ENCODE measurements around the gene SLC6A17.

The SLC6A17 gene

GRCh38 chr1:110239441-110240430, 89.4 kb downstream of the SLC6A17 start:
- no peak for DNase-seq (ENCODE audit: low read depth in 2 of 2)

GRCh38 chr1:110240476-110241210, 90.3 kb downstream of the SLC6A17 start:
- no peak for DNase-seq (ENCODE audit: low read depth in 2 of 2)

DNA sequence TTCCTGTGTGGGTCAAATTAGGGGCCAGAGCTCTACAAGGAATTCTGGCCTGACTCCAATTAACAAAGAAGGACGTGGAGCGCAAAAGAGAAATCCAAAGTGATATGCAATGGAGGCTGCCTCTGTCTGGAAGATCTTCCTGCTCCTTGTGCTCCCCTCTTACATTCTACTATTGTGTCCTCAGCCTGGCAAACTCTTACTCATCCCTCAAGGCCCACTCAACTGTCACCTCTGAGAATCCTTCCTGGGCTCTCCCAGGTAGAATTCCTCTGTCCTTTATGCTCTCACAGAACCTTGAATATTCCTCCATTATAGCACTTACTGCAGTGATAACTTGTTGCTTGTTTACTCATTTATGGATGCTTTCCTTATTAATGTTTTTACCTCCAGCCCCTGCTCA, 91.2 kb downstream of the SLC6A17 start:
- DNase-seq (ENCODE audit: low read depth in 2 of 2) = no peak

DNA sequence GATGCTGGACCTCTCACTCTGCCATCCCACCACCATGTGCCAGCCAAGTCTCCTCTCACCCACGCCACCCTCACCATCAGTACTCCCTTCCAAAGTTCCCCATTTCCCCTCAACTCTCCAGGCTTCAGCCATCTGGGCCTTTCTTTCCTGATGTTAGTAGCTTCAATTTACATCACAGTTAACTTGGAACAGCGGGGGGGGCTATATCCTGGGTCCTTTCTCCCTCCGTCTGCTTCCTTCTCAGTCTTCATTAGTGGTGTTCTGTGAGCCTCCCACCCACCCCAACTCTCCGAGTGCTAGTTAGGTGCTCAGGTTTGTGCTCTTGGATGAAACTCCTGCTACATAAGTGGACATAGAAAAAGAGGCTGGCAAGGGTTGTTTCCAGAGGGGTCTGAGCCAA, 91.8 kb downstream of the SLC6A17 start:
- DNase-seq (ENCODE audit: low read depth in 2 of 2) = no peak

DNA sequence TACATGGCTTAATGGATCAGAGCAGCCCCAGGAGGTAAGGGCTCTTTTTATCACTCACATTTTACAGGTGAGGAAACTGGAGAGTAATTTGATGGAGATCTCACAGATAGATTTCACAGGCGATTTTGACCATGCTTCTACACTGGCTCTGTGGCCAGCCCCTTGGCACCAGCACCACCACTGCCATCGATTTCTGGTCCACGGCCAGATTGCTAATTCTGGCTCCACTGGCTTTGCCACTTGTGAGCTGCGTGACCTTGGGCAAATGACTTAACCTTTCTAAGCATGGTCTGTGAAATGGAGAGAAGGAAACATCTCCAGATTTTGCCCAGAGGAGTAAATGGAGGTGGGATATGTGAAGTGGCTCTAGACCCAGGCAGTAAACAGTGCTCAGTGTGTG, 92.4 kb downstream of the SLC6A17 start:
- DNase-seq (ENCODE audit: low read depth in 2 of 2) = no peak

- DNase-seq (ENCODE audit: low read depth in 2 of 2) = no peak
Observed at GRCh38 chr1:110243146-110243545, 92.9 kb downstream of the SLC6A17 start.

DNA sequence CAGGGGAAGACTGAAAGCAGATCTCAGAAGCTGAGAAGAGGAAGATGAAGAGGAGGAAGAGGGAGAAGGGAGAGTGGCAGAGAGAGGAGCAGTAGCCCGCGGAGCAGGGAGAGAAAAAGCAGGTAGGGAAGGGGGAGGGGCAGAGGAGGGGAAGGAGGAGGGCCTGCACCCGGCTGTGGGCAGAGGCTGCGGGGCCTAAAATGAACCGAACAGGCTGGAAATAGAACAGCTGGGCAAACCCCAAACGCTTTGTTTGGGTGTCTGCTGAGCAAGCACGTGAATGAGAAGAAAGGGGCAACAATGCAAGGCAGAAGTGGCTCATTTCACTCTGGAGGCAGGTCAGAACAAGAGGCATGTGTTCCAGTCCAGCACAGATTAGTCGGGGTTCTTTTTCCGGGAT, 93.3 kb downstream of the SLC6A17 start:
- no peak for DNase-seq (ENCODE audit: low read depth in 2 of 2)

GRCh38 chr1:110245876-110246620, 95.8 kb downstream of the SLC6A17 start:
- DNase-seq (ENCODE audit: low read depth in 2 of 2) = no peak

- DNase-seq (ENCODE audit: low read depth in 2 of 2) = no peak
Observed at GRCh38 chr1:110248746-110249145, 98.5 kb downstream of the SLC6A17 start.

DNA sequence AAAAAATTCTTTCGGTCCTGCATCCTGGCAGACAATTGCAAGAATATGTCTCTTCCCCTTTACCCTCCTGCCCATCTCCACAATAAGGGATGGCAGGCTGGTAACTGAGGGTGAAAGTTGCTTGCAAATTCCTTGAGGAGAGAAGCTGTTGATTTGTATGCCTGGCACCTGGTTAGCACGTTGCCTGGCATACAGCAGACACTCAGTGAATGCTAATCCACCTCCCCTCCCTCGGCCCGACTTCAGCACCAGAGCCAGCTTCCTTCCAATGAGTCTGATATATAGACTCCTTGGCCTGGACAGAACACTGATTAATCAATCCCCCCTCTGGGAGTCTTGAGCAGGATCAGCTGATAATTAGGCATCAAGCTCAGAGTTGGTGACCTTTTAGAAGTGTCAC, 99.0 kb downstream of the SLC6A17 start:
- no peak for DNase-seq (ENCODE audit: low read depth in 2 of 2)

DNA sequence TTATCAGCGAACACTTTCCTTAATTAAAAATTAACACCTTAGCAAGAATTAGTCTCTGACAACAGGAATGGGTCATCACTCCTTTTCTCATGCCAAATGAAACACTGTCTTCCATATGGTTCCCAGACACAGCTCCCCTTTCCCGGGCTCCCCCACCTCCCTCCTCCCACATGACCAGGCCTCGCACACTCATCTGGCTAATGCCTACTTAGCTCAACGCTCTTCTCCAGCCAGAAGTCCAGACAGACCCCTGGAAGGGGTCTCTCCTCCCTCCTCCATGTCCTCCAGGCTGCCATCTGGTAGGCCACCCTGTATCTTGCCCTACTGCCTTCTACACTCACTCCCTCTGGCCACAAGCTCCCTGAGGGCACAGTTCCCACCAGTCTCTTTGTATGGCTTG, 99.7 kb downstream of the SLC6A17 start:
- DNase-seq (ENCODE audit: low read depth in 2 of 2) = no peak

- DNase-seq (ENCODE audit: low read depth in 2 of 2) = no peak
Observed at GRCh38 chr1:110250749-110251148, 100.5 kb downstream of the SLC6A17 start.
